ENCODE results near the gene ZBTB33. TPM values are rescaled to one million over a fixed set of nuclear protein-coding genes. Genes with fewer than 3 reads are reported as not detected.

The ZBTB33 gene
- total and polyA plus RNA-seq, 2 of the 13 experiments (the other 11 are each of a cell fraction or from before 2014, with no cell fraction given) = 6.5 to 20.2 TPM

GRCh38 chrX:120286733-120287512, 36.3 kb downstream of the ZBTB33 start (continued):
- TF ChIP-seq, protein P1, sequence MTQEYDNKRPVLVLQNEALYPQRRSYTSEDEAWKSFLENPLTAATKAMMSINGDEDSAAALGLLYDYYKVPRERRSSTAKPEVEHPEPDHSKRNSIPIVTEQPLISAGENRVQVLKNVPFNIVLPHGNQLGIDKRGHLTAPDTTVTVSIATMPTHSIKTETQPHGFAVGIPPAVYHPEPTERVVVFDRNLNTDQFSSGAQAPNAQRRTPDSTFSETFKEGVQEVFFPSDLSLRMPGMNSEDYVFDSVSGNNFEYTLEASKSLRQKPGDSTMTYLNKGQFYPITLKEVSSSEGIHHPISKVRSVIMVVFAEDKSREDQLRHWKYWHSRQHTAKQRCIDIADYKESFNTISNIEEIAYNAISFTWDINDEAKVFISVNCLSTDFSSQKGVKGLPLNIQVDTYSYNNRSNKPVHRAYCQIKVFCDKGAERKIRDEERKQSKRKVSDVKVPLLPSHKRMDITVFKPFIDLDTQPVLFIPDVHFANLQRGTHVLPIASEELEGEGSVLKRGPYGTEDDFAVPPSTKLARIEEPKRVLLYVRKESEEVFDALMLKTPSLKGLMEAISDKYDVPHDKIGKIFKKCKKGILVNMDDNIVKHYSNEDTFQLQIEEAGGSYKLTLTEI (CRISPR knock-in tag; conservative IDR thresholded peaks at IDR 0.05) = no peak
- TF ChIP-seq CBX2 (IDR thresholded peaks at IDR 0.05; ENCODE audit: low read depth, low read length) = no peak
- no peak for TF ChIP-seq CBX2 (CRISPR knock-in tag; IDR thresholded peaks at IDR 0.05; ENCODE audit: low read depth)
- no peak for TF ChIP-seq ZNF552 (CRISPR knock-in tag; IDR thresholded peaks at IDR 0.05; ENCODE audit: borderline replicate concordance)
- TF ChIP-seq MAFG (CRISPR knock-in tag; IDR thresholded peaks at IDR 0.05) = no peak
- no peak for TF ChIP-seq ARNT2 (CRISPR knock-in tag; IDR thresholded peaks at IDR 0.05; ENCODE audit: low read depth)
- TF ChIP-seq ZNF616 (CRISPR knock-in tag; IDR thresholded peaks at IDR 0.05; ENCODE audit: low read depth) = no peak
- no peak for TF ChIP-seq ZSCAN29 (CRISPR knock-in tag; conservative IDR thresholded peaks at IDR 0.05)
- TF ChIP-seq MXD4 (CRISPR knock-in tag; IDR thresholded peaks at IDR 0.05) = no peak
- TF ChIP-seq EHMT2 (IDR thresholded peaks at IDR 0.05; ENCODE audit: borderline replicate concordance, low read depth, low read length) = no peak
- no peak for TF ChIP-seq KAT7 (CRISPR knock-in tag; IDR thresholded peaks at IDR 0.05; ENCODE audit: borderline replicate concordance)
- no peak for TF ChIP-seq ZNF205 (CRISPR knock-in tag; IDR thresholded peaks at IDR 0.05)
- TF ChIP-seq, protein P2, sequence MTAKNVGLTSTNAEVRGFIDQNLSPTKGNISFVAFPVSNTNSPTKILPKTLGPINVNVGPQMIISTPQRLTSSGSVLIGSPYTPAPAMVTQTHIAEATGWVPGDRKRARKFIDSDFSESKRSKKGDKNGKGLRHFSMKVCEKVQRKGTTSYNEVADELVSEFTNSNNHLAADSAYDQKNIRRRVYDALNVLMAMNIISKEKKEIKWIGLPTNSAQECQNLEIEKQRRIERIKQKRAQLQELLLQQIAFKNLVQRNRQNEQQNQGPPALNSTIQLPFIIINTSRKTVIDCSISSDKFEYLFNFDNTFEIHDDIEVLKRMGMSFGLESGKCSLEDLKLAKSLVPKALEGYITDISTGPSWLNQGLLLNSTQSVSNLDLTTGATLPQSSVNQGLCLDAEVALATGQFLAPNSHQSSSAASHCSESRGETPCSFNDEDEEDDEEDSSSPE (CRISPR knock-in tag; IDR thresholded peaks at IDR 0.05) = no peak
- no peak for TF ChIP-seq MTERF4 (CRISPR knock-in tag; IDR thresholded peaks at IDR 0.05)

All from HepG2 (cell line).